DLD1 (cell line): ENCODE results near the gene PFKFB3.
"Not testable (repeated sequence)": the region's sequence is repeated elsewhere in the genome, so short reads cannot be mapped to it uniquely, and the experiment has no call there.

Experiments
- in situ Hi-C: cut with HindIII; loops from 2 replicates; pipeline ENCODE4 v1.10.0; 2017; ENCODE audit warnings: low sequenced_read_pairs

PFKFB3 gene

GRCh38 chr10:6177880-6178281, 24.9 kb upstream of the PFKFB3 start:
- in situ Hi-C loops, result no loop called here

GRCh38 chr10:6178581-6178980, 24.2 kb upstream of the PFKFB3 start:
- in situ Hi-C loops, result no loop called here

GRCh38 chr10:6179078-6179477, 23.7 kb upstream of the PFKFB3 start:
- in situ Hi-C loops, result no loop called here

- in situ Hi-C loops, result no loop called here
These were observed 22.1 kb upstream of the PFKFB3 start for GRCh38 chr10:6180480-6181110.

GRCh38 chr10:6181249-6181648, 21.5 kb upstream of the PFKFB3 start:
- in situ Hi-C loops, result no loop called here

GRCh38 chr10:6182454-6183098, 20.2 kb upstream of the PFKFB3 start:
- in situ Hi-C loops, result no loop called here

GRCh38 chr10:6185039-6185716, 17.6 kb upstream of the PFKFB3 start:
- in situ Hi-C loops, result no loop called here

- in situ Hi-C loops, result no loop called here
These were observed 15.9 kb upstream of the PFKFB3 start for GRCh38 chr10:6186894-6187256.

GRCh38 chr10:6187278-6187677, 15.5 kb upstream of the PFKFB3 start:
- in situ Hi-C loops, result no loop called here

GRCh38 chr10:6190033-6190432, 12.7 kb upstream of the PFKFB3 start:
- in situ Hi-C loops, result not testable (repeated sequence)

GRCh38 chr10:6191147-6191546, 11.6 kb upstream of the PFKFB3 start:
- in situ Hi-C loops, result no loop called here

- in situ Hi-C loops, result no loop called here
These were observed 11.2 kb upstream of the PFKFB3 start for GRCh38 chr10:6191569-6191968.

GRCh38 chr10:6193342-6193741, 9.4 kb upstream of the PFKFB3 start:
- in situ Hi-C loops, result not testable (repeated sequence)

- in situ Hi-C loops, result no loop called here
These were observed 8.4 kb upstream of the PFKFB3 start for GRCh38 chr10:6194311-6194710.

GRCh38 chr10:6195376-6195775, 7.4 kb upstream of the PFKFB3 start:
- in situ Hi-C loops, result no loop called here

- in situ Hi-C loops, result no loop called here
These were observed 6.9 kb upstream of the PFKFB3 start for GRCh38 chr10:6195846-6196245.

GRCh38 chr10:6196524-6196923, 6.2 kb upstream of the PFKFB3 start:
- in situ Hi-C loops, result not testable (repeated sequence)

GRCh38 chr10:6197321-6197720, 5.4 kb upstream of the PFKFB3 start:
- in situ Hi-C loops, result no loop called here

GRCh38 chr10:6198171-6198570, 4.6 kb upstream of the PFKFB3 start:
- in situ Hi-C loops, result no loop called here

GRCh38 chr10:6199131-6199733, 3.5 kb upstream of the PFKFB3 start:
- in situ Hi-C loops, result no loop called here

- in situ Hi-C loops, result no loop called here
These were observed 2.3 kb upstream of the PFKFB3 start for GRCh38 chr10:6200440-6200733.
